SU-DHL-6 (cell line): ENCODE results near the gene SIRPG.

ENCODE experiments used
- H2AFZ ChIP-seq: fragments of 200-600 bp; sonication (generic); 2 replicates; pipeline ENCODE4 v1.6.1; 2014; ENCODE audit warnings: low read depth, mild to moderate bottlenecking, moderate library complexity, mixed read lengths, antibody characterized with exemption, low read length; ENCODE audit not compliant: severe bottlenecking
- H3F3A ChIP-seq: fragments of 200-600 bp; shearing (Covaris generic); 2 replicates; pipeline ENCODE4 v1.6.0; 2016; ENCODE audit warnings: antibody characterized with exemption, mild to moderate bottlenecking; ENCODE audit not compliant: insufficient read depth
- H3K27ac ChIP-seq: fragments of 200-600 bp; sonication (generic); 2 replicates; pipeline ENCODE4 v1.5.1; 2016; ENCODE audit warnings: low read depth, mild to moderate bottlenecking, low read length, moderate library complexity, mixed read lengths
- H3K27me3 ChIP-seq: fragments of 200-600 bp; sonication (generic), shearing (Covaris generic); 2 replicates; pipeline ENCODE4 v1.6.0; 2014; ENCODE audit warnings: mild to moderate bottlenecking, low read length
- H3K36me3 ChIP-seq: fragments of 200-600 bp; sonication (generic); 2 replicates; pipeline ENCODE4 v1.6.1; 2014; ENCODE audit warnings: mild to moderate bottlenecking, low read length, mixed read lengths
- H3K4me2 ChIP-seq: fragments of 300-600, 200-600 bp; shearing (Covaris generic), sonication (generic); 2 replicates; pipeline ENCODE4 v1.6.0; 2014; ENCODE audit warnings: low read length, low read depth, mild to moderate bottlenecking; ENCODE audit not compliant: poor library complexity, severe bottlenecking
- H3K4me3 ChIP-seq: fragments of 200-600 bp; sonication (generic); 2 replicates; pipeline ENCODE4 v1.5.1; 2014; ENCODE audit warnings: antibody characterized with exemption, low read length, mild to moderate bottlenecking, mixed read lengths; ENCODE audit not compliant: insufficient read depth, poor library complexity, severe bottlenecking
- H3K79me2 ChIP-seq: fragments of 200-600 bp; sonication (generic); 2 replicates; pipeline ENCODE4 v1.6.1; 2014; ENCODE audit warnings: mild to moderate bottlenecking, low read length, moderate library complexity; ENCODE audit not compliant: insufficient read depth
- H3K9ac ChIP-seq: fragments of 200-600 bp; sonication (generic); 2 replicates; pipeline ENCODE4 v1.7.0; 2014; ENCODE audit warnings: mild to moderate bottlenecking, low read length
- H3K9me2 ChIP-seq: fragments of 200-600 bp; sonication (generic); replicated peaks from 2 replicates; pipeline ENCODE4 v1.6.1; 2014; ENCODE audit warnings: low read length; ENCODE audit not compliant: insufficient read depth
- H3K9me3 ChIP-seq: fragments of 200-600 bp; sonication (generic); 2 replicates; pipeline ENCODE4 v1.6.1; 2014; ENCODE audit warnings: low read length, mixed read lengths; ENCODE audit not compliant: insufficient read depth
- H4K20me1 ChIP-seq: fragments of 200-600 bp; sonication (generic); 2 replicates; pipeline ENCODE4 v1.6.1; 2014; ENCODE audit warnings: low read depth, mild to moderate bottlenecking, antibody characterized with exemption, low read length, moderate library complexity, mixed read lengths
- CTCF ChIP-seq: fragments of 200-600 bp; sonication (generic); IDR thresholded peaks from one replicate; pipeline ENCODE4 v1.5.1; 2017; ENCODE audit warnings: antibody characterized with exemption, mild to moderate bottlenecking, low read length, moderate library complexity; ENCODE audit not compliant: insufficient read depth, poor library complexity, severe bottlenecking
- EZH2phosphoT487 ChIP-seq: fragments of 200-600 bp; sonication (generic), shearing (Covaris generic); conservative IDR thresholded peaks from 2 replicates; pipeline ENCODE4 v1.6.1; 2018; ENCODE audit warnings: mild to moderate bottlenecking, antibody characterized with exemption, low read length, moderate library complexity, mixed read lengths

The SIRPG gene

DNA sequence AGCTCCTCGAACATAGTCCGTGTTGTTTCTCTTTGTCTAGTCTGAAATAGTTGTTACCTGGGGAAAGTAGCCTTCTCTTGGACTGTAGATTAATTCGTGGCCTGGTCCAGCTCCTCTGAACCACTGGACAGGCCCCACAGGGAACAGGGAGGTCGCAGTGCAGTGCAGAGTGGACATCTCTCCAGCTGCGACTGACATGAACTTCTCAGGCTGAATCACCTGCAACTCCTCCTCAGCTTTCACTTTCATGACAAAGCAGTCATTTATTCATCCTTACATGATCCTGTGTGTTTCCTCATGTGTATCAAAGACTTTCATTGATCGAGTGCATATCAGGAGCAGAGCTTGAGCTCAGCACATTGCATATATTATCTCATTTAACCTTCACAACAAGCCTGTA, 19.1 kb upstream of the SIRPG start:
- no peaks in the 10 kb centered on the region for H3K36me3 ChIP-seq
- no peak overlapping the region for H2AFZ ChIP-seq
- H3K4me2 ChIP-seq, result no peak overlapping the region
- H3K27me3 ChIP-seq, result no peaks in the 10 kb centered on the region
- H3K9me2 ChIP-seq, result no peaks in the 10 kb centered on the region
- H3K9me3 ChIP-seq, result no peaks in the 10 kb centered on the region
- H3K4me3 ChIP-seq, result no peak overlapping the region
- H3K27ac ChIP-seq, result no peak overlapping the region
- TF ChIP-seq EZH2phosphoT487 (no peak), CTCF (no peak)
- H3K79me2 ChIP-seq, result no peaks in the 10 kb centered on the region
- H3F3A ChIP-seq, result no peaks in the 10 kb centered on the region
- H3K9ac ChIP-seq, result no peak overlapping the region
- H4K20me1 ChIP-seq, result no peaks in the 10 kb centered on the region

GRCh38 chr20:1674990-1675780, 17.6 kb upstream of the SIRPG start:
- no peak overlapping the region for H2AFZ ChIP-seq
- H3K4me3 ChIP-seq, result no peak overlapping the region
- no peaks in the 10 kb centered on the region for H3F3A ChIP-seq
- no peaks in the 10 kb centered on the region for H4K20me1 ChIP-seq
- H3K9ac ChIP-seq, result no peak overlapping the region
- TF ChIP-seq EZH2phosphoT487, result no peak
- H3K4me2 ChIP-seq, result no peak overlapping the region
- no peak overlapping the region for H3K27ac ChIP-seq
- no peaks in the 10 kb centered on the region for H3K9me2 ChIP-seq
- H3K27me3 ChIP-seq, result no peaks in the 10 kb centered on the region
- H3K36me3 ChIP-seq, result no peaks in the 10 kb centered on the region
- no peaks in the 10 kb centered on the region for H3K9me3 ChIP-seq
- H3K79me2 ChIP-seq, result no peaks in the 10 kb centered on the region

DNA sequence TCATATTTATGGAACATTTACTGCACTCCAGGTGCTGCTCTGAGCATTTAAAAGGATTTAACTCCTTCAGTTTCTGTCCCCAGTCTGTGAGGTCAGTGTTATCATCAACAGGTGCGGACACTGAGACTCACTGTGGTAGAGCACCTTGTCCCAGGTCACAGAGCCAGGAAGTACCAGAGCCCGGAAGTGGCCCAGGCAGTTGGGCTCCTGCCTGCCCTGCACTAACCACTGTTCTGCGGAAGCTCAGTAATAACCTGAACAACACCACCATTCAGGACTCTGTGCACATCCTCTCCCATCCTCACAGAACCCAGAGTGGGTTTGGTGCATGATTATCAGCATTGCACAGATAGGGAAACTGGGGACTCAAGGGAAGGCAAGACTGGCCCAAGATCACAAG, 16.8 kb upstream of the SIRPG start:
- Histone ChIP-seq H3K27me3 (no peaks in the 10 kb centered on the region), H4K20me1 (no peaks in the 10 kb centered on the region), H3K4me3 (no peak overlapping the region), H3F3A (no peaks in the 10 kb centered on the region), H3K36me3 (no peaks in the 10 kb centered on the region), H3K9me2 (no peaks in the 10 kb centered on the region), H3K79me2 (no peaks in the 10 kb centered on the region), H3K9me3 (no peaks in the 10 kb centered on the region), H3K9ac (no peak overlapping the region), H3K4me2 (no peak overlapping the region), H2AFZ (no peak overlapping the region), H3K27ac (no peak overlapping the region)
- TF ChIP-seq EZH2phosphoT487, result no peak
- no peak for TF ChIP-seq CTCF

- H3K27me3 ChIP-seq, result no peaks in the 10 kb centered on the region
- H3K9me2 ChIP-seq, result no peaks in the 10 kb centered on the region
- H2AFZ ChIP-seq, result no peak overlapping the region
- H3K9ac ChIP-seq, result no peak overlapping the region
- no peaks in the 10 kb centered on the region for H3F3A ChIP-seq
- H3K9me3 ChIP-seq, result no peaks in the 10 kb centered on the region
- no peak overlapping the region for H3K4me3 ChIP-seq
- no peaks in the 10 kb centered on the region for H3K79me2 ChIP-seq
- no peaks in the 10 kb centered on the region for H3K36me3 ChIP-seq
- TF ChIP-seq CTCF, result no peak
- no peak for TF ChIP-seq EZH2phosphoT487
- no peak overlapping the region for H3K4me2 ChIP-seq
- H3K27ac ChIP-seq, result no peak overlapping the region
- no peaks in the 10 kb centered on the region for H4K20me1 ChIP-seq
Measured at GRCh38 chr20:1673424-1673823, 15.8 kb upstream of the SIRPG start.
